MM.1S (cell line): Measurements from ENCODE around the gene PGGHG.

Experiments used
- DNase-seq: peaks from one replicate; pipeline ENCODE4 v3.0.0-alpha.2; 2015
- H2AFZ ChIP-seq: fragments of 300-600 bp; sonication (generic); 2 replicates; pipeline ENCODE4 v1.6.0; 2016; ENCODE audit warnings: antibody characterized with exemption, low read length
- H3F3A ChIP-seq: fragments of 300-600 bp; sonication (generic); 2 replicates; pipeline ENCODE4 v1.6.1; 2016; ENCODE audit warnings: mild to moderate bottlenecking, antibody characterized with exemption, low read length, moderate library complexity, mixed read lengths; ENCODE audit not compliant: insufficient read depth
- H3K27ac ChIP-seq: fragments of 300-600 bp; sonication (generic); 2 replicates; pipeline ENCODE4 v1.5.1; 2016; ENCODE audit warnings: mild to moderate bottlenecking, low read length
- H3K27me3 ChIP-seq: fragments of 300-600 bp; sonication (generic); replicated peaks from 2 replicates; pipeline ENCODE4 v1.6.0; 2016; ENCODE audit warnings: low read length; ENCODE audit not compliant: insufficient read depth
- H3K36me3 ChIP-seq: fragments of 300-600 bp; sonication (generic); replicated peaks from 2 replicates; pipeline ENCODE4 v1.6.1; 2016; ENCODE audit warnings: mild to moderate bottlenecking, low read length, mixed read lengths; ENCODE audit not compliant: insufficient read depth
- H3K4me1 ChIP-seq: fragments of 300-600 bp; sonication (generic); 2 replicates; pipeline ENCODE4 v1.6.1; 2016; ENCODE audit warnings: low read length, mixed read lengths
- H3K4me2 ChIP-seq: fragments of 300-600 bp; sonication (generic); 2 replicates; pipeline ENCODE4 v1.6.0; 2016; ENCODE audit warnings: low read depth, low read length
- H3K4me3 ChIP-seq: fragments of 300-600 bp; sonication (generic); 2 replicates; pipeline ENCODE4 v1.5.1; 2016; ENCODE audit warnings: low read length, mixed read lengths
- H3K79me2 ChIP-seq: fragments of 300-600 bp; sonication (generic); 2 replicates; pipeline ENCODE4 v1.6.1; 2016; ENCODE audit warnings: mixed run types, low read length, mixed read lengths
- H3K9ac ChIP-seq: fragments of 300-600 bp; sonication (generic); 2 replicates; pipeline ENCODE4 v1.6.1; 2016; ENCODE audit warnings: low read length, mixed read lengths
- H3K9me2 ChIP-seq: fragments of 300-600 bp; sonication (generic); replicated peaks from 2 replicates; pipeline ENCODE4 v1.6.1; 2016; ENCODE audit warnings: mild to moderate bottlenecking, low read length, mixed read lengths; ENCODE audit not compliant: insufficient read depth
- H3K9me3 ChIP-seq: fragments of 300-600 bp; sonication (generic); replicated peaks from 2 replicates; pipeline ENCODE4 v1.6.1; 2016; ENCODE audit warnings: mild to moderate bottlenecking, low read length, mixed read lengths; ENCODE audit not compliant: insufficient read depth
- H4K20me1 ChIP-seq: fragments of 300-600 bp; sonication (generic); 2 replicates; pipeline ENCODE4 v1.6.1; 2016; ENCODE audit warnings: mild to moderate bottlenecking, low read length, moderate library complexity, mixed read lengths; ENCODE audit not compliant: insufficient read depth
- CTCF ChIP-seq: fragments of 300-600 bp; sonication (generic); IDR thresholded peaks from 2 replicates; pipeline ENCODE4 v1.5.1; 2016; ENCODE audit warnings: antibody characterized with exemption, low read length, mixed read lengths
- EZH2 ChIP-seq: fragments of 300-600 bp; sonication (generic); optimal IDR thresholded peaks from 2 replicates; pipeline ENCODE3; 2017; ENCODE audit warnings: low read depth, mild to moderate bottlenecking, antibody characterized with exemption, low read length, mixed read lengths
- EZH2phosphoT487 ChIP-seq: fragments of 300-600 bp; sonication (generic); IDR thresholded peaks from 2 replicates; pipeline ENCODE4 v1.6.1; 2018; ENCODE audit warnings: antibody characterized with exemption, low read length

The PGGHG gene

DNA sequence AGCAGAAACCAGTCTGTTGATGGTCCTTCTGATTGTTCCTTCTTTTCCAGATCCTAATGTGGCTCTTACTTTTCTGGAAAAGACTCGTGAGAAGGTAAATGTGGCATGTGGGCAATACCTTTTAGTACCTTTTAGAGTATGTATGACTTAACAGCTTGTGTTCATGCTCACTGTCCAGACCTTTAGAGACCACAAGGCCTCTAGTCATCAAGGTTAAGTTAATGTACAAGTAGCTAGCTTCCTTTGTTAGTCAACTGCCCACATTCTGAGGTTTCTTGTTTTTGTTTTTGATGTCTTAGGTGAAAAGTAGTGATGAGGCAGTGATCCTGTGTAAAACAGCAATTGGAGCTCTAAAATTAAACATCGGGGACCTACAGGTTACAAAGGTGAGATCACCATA is 44.5 kb upstream of the PGGHG start:
- Histone ChIP-seq H3K9ac (no peak overlapping the region), H2AFZ (no peak overlapping the region), H3K79me2 (peaks cover 40% of the 10 kb centered on the region), H3F3A (no peaks in the 10 kb centered on the region), H3K9me3 (no peaks in the 10 kb centered on the region), H3K9me2 (no peaks in the 10 kb centered on the region), H3K4me2 (no peak overlapping the region), H4K20me1 (no peaks in the 10 kb centered on the region), H3K27me3 (no peaks in the 10 kb centered on the region), H3K4me1 (no peaks in the 10 kb centered on the region), H3K27ac (no peak overlapping the region), H3K4me3 (no peak overlapping the region), H3K36me3 (peaks cover 26% of the 10 kb centered on the region)
- no peak for DNase-seq
- TF ChIP-seq EZH2 (no peak), EZH2phosphoT487 (no peak), CTCF (no peak)

DNA sequence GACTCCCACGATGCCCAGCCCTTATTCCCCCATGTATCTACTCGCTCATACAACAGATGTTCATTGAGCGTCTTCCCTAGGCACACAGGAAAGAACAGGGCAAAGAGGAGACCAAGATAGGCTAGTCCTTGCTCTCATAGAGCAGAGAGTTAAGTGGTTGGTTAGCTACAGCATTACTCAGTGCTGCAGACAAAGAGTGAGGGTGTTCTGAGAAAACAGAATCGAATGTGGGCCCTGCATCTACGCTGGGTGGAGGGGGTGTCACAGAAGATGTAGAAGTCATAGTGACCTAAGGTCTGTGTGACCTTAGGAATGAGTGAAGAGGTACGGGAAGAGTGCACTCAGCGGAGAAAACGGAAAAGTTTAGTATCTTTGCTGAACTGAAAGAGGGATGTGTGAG is 39.9 kb upstream of the PGGHG start:
- Histone ChIP-seq H3K9ac (no peak overlapping the region), H3F3A (no peaks in the 10 kb centered on the region; the same call in 1 of the 2 replicates), H3K27me3 (no peaks in the 10 kb centered on the region), H3K9me3 (no peaks in the 10 kb centered on the region), H3K36me3 (peaks cover 17% of the 10 kb centered on the region), H3K79me2 (peaks cover 4% of the 10 kb centered on the region; the same call in 1 of the 2 replicates), H3K4me1 (no peaks in the 10 kb centered on the region), H3K4me3 (no peak overlapping the region), H3K4me2 (no peak overlapping the region), H4K20me1 (no peaks in the 10 kb centered on the region), H3K27ac (no peak overlapping the region), H2AFZ (no peak overlapping the region), H3K9me2 (no peaks in the 10 kb centered on the region)
- no peak for DNase-seq
- TF ChIP-seq EZH2phosphoT487 (no peak), CTCF (no peak), EZH2 (no peak)

DNA sequence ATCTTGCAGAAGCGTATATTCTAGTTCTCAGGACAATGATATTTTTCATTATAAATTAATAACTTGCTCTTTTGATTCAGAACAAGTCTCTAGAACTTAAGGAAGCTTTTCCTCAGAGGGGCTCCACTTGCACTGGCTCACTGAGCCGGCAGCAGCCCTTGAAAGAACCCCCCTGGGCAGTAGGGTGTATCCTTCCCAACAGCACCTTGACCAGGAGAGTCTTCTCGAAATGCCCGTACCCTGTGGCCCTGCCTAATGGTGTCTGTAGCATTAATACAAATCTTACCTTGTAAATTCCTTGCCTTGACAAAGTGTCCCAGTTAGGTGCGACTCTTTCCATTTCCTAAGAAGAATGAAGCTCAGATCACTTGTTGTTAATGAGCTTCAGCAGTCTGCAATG is 38.7 kb upstream of the PGGHG start:
- DNase-seq: no peak
- TF ChIP-seq EZH2 (no peak), EZH2phosphoT487 (no peak), CTCF (no peak)
- no peaks in the 10 kb centered on the region for H3K27me3 ChIP-seq
- H3K4me3 ChIP-seq: no peak overlapping the region
- H3K4me1 ChIP-seq: no peaks in the 10 kb centered on the region
- H3K9me2 ChIP-seq: no peaks in the 10 kb centered on the region
- no peak overlapping the region for H3K27ac ChIP-seq
- no peaks in the 10 kb centered on the region for H3K9me3 ChIP-seq
- H3K36me3 ChIP-seq: peaks cover 12% of the 10 kb centered on the region; the same call in 1 of the 2 replicates
- no peaks in the 10 kb centered on the region for H3K79me2 ChIP-seq
- no peak overlapping the region for H3K4me2 ChIP-seq
- H3K9ac ChIP-seq: no peak overlapping the region
- no peaks in the 10 kb centered on the region; the same call in 1 of the 2 replicates for H3F3A ChIP-seq
- H2AFZ ChIP-seq: no peak overlapping the region
- no peaks in the 10 kb centered on the region for H4K20me1 ChIP-seq
